Activated T-cell treated with anti-CD3 and anti-CD28 coated beads for 24 hours (primary cell): ENCODE measurements around the gene CDK14.

Experiments
- DNase-seq: peaks from one replicate; pipeline ENCODE4 v3.0.0-alpha.2; 2020; ENCODE audit warnings: low read depth

CDK14 gene

DNA sequence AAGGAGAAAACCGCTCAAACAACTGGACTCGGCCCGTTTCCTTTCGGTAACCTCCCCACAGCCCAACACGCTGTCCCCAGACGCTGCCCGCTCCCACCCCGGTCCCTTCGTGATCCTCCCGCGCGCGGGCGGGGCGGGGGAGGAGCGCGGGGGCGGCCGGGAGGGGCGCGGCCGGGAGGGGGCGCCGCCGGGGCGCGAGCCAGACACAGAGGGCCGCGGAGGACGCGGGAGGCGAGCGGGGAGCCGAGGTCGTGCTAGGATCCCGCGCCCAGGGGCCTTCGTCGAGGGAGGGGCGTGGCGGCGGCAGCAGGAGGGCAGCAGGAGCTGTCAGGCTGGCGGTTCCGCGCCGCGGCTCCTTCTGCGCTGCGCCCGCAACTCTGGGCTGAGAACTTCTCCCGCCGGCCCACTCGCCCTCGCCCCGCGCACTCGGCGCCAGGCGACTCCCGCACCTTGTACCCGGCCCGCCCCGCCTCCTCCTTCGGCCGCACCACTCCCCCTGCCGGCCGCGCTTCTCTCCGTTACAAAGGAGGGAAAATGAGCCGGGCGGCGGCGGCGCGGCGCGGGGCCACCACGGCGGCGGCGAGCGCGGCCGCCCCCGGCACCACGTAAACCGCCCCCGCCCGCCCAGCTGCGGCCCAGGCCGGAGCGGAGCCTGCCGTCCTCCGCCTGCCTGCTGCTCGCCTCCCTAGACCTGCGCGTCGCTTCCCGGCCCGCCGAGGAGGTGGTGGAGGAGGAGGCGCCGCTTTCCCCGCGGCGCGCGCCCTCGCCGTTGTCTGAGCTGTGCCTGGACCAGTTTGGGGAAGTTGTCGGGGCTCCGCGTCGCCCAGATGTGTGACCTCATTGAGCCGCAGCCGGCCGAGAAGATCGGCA, at the start of gene CDK14:
Gene CDK14, plus strand, starts transcription at position 521 of the 870 bp plus-strand sequence. Its CDS starts 307 bp downstream, at position 828.
- DNase-seq, result no peak

DNA sequence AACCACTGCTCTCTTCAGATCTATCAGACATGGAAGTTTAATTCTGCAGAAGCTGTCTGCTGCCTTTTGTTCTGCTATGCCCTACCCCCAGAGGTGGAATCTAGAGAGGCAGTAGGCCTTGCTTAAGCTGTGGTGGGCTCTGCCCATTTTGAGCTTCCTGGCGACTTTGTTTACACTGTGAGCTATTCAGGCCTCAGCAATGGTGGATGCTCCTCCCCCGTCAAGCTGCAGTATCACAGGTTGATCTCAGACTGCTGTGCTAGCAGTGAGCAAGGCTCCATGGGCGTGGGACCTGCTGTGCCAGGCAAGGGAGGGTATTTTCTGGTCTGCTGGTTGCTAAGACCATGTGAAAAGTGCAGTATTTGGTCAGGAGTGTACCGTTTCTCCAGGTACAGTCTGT, 45.1 kb upstream of the CDK14 start:
- no peak for DNase-seq

DNA sequence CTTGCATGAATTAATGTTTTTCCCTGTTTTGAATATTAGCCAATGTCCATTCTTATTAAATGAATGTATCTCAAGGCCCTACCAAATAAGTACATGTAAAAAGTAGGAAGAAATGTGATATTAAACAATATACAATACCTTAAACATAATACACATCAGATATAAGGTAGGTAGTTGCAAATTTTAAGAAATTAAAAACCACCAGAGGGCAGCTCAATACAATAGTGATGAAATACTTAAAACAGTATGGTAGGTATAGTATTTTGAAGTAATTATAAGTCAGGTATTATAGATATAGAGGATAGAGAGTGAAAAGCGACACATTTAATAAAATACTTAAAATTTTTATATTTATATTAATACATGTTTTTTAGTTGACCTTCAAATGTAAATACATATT, 43.6 kb upstream of the CDK14 start:
- no peak for DNase-seq

DNA sequence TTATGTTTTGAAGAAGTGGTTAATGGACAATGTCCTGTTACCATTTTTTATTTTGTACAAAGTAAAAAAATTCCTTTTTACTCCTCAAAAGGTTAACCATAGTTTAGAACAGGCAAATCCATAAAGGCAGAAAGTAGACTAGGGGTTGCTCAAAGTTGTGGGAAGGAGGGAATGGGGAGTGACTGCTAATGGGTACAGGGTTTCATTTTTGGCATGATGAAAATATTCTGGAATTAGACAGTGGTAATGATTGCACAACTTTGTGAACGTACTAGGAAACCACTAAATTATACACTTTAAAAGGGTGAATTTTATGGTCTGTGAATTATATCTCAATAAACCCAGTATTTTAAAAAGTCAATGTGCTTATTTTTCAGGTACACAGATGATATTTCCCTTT, 35.4 kb upstream of the CDK14 start:
- DNase-seq, result no peak

DNA sequence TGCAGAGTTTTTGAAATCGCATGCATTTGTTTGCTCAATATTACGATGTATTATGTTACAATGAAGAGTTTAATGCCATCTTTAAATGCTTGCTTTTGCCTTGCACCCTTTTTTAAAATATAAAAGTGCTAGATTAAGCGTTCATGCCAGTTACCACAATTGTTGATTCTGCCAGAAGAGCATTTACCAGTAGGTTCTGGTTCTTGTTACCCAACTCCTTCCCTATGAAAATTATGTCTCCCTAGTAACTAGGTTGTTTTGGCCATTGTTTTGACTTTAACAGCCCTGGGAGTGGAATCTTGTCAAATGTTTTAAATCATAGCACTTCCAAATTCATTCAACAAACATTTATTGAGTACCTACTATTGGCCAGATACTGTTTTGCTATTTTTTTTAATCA, 32.8 kb upstream of the CDK14 start:
- no peak for DNase-seq

DNA sequence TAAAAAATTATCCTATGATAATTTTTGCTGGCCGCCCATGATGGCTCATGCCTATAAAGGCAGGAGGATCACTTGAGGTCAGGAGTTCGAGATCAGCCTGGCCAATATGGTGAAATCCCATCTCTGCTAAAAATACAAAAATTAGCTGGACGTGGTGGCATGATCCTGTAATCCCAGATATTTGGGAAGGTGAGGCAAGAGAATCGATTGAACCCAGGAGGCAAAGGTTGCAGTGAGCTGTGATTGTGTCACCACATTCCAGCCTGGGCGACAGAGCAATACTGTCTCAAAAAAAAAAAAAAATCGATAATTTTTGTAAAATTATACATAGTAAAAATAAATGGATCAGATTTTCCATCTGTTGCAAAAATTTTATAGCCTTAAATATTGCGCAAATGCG, 31.7 kb upstream of the CDK14 start:
- no peak for DNase-seq

DNA sequence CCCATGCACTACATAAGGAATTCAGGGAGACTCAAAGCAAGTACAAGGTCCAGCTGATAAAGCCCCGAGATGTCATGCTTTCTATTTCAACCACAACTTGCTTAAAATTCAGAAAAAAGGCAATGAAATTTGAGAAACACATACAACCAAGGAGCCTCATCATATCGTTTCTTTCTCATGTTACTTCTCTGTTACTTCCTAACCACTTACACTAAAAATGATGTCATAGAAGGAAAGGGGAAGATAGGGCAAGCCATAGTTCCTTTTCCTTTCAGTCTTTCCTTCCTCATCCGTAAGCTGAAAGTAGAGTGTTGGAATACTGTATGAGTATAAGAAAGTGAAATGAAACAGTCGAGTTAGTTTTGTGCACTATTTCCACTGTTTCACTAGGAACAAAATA, 27.9 kb upstream of the CDK14 start:
- DNase-seq, result no peak

DNA sequence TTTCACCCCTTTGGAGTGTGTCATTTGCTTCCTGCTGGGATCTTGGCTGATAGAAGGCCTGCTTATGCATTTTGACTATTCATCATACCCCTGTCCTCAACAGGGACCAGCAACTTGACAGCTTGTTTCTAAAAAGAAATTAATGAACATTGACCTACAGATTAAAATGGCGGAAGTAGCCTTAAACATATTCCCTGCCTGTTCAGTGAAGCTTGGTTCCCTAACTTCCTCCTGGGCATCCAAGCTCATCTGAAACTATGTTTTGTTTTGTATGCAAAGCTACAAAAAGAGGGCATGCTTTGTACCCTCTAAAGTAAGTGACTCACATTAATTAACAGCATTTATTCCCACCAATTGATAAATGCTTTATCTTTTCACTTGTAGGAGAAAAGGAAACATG, 26.8 kb upstream of the CDK14 start:
- DNase-seq, result no peak

DNA sequence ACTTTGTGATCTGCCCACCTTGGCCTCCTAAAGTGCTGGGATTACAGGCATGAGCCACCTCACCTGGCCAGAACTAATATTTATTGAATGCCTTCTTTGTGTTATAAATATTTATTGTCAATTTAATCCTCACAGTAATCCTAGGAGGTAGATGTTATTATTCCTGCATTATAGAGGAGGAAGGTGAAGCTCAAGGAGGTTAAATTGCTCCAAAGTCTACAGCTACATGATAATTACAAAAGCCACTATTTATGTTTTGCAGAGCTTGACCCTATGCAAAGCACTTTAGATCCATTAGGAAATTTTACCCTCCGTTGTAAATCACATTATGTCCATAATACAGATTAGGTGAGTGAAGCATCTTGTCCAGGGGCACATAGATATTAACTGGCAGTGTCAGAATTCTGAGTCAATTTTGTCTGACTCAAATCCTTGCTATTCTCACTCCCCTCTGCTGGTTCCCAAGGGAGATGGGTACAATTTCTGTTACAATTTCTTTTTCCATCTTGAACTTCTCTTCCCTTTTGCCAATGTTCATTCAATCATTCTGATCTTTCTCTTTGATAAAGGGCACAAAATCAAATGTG, 25.7 kb upstream of the CDK14 start:
- DNase-seq, result no peak

DNA sequence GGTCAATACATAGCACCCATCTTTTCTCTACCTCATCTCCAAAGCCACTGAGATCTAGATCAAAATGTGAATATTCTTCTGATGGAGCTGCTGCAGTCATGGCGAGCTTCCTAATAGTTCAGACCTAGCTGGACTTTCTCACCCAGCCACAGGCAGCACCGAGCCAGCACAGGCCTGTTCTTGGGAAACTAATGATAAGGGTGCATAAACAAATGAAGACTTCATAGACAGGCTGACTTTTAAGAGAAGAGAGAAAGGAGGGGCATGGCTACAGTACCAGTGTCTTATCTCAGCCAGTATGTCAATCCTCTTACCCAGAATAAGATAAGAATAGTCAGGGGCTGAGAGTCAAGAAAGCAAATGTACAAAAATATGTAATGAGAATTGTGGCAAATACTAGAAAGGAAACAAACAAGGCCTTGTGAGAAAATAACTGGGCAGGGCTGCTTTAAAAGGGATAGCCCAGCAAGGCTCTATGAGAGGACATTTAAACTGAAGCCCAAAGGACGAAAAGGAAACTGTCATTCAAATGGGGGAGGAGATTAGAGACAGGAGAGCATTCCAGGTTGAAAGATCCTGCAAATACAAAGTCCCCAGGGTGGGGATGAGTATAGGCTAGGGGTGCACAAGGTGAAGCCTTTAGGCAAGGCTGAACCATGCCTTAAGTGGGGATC, 21.8 kb upstream of the CDK14 start:
- DNase-seq, result no peak

DNA sequence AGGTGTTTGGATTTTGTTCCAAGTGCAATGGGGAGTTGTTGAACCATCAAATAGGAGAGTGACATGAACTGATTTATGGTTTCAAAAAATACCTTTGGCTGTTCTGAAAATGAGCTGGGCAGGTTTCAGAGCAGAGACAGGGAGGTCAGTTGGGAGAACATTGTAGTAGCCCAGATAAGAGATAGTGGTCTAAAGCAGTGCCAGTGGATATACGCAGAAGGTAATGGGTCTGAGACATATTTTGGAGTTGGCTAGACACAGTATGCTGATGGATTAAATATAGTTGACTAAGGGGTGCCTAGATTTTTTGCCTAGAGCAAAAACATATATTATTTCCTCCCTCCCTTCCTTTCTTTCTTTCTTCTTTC, 21.3 kb upstream of the CDK14 start:
- no peak for DNase-seq

DNA sequence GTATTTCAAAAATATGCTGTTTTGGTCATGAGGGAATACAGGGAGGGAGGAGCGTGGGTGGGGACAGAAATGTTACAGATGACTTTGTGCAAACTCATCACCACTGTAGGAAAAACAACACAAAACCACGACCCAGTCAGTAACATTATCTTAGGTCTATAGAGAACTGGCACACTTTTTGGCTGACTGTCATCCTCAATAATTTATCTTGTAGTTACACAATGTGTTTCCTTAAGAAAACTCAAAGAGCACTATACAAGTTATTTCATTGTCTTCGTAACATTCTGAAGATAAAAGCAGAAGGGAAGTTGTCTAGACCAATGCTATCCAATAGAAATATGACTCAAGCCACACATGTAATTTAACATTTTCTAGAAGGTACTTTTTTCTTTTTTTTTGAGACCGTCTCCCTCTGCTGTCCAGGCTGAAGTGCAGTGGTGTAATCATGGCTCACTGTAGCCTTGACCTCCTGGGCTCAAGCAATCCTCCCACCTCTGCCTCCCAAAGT, 16.9 kb upstream of the CDK14 start:
- no peak for DNase-seq

DNA sequence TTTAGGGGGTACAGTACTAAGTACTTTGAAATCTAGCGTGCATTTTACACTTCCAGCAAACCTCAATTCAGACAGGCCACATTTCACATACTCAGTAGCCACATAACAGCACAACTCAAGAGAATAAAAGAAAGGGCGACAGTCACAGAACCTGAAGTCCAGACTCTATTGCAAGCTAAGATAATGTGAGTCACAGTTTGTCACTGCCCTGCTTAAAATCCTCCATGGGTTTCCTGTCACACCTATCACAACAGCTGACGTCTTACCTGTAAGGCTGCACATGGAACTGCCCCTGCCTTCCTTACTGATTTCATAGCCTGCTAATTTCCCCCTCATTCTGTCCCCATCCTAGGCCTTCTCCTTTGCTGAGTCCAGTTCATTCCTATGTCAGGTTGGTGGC, 16.1 kb upstream of the CDK14 start:
- DNase-seq, result no peak

DNA sequence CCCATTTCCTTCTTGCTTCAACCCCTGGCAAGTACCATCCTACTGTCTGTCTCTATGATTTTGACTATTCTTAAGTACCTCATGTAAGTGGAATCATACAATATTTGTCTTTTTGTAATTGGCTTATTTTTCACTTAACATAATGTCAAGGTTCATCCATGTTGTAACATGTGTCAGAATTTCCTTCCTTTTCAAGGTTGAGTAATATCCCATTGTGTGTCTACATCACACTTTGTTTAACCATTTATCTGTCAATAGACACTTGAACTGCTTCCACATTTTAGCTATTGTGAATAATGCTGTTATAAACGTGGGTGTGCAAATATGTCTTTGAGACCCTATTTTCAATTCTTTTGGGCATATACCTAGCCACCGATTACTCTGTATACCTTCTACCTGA, 14.0 kb upstream of the CDK14 start:
- no peak for DNase-seq

DNA sequence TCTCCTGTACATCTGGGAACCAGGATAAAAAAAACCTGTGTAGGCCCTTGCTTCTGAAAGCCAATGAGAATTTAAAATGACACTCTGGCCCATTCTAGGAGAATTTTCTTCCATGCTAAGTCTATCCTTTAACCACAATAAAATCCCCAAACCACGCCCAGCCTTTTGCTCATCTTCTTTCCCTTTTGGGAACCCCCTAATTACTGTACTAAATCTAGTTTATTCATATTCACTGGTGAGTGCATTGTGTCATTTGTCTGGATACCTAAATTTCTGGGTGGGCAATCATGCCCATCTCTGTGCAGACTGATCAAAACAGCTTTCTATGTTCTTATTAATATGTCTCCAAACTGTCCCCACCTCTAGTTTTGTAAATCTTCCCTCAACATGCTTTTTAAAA, 11.7 kb upstream of the CDK14 start:
- no peak for DNase-seq

DNA sequence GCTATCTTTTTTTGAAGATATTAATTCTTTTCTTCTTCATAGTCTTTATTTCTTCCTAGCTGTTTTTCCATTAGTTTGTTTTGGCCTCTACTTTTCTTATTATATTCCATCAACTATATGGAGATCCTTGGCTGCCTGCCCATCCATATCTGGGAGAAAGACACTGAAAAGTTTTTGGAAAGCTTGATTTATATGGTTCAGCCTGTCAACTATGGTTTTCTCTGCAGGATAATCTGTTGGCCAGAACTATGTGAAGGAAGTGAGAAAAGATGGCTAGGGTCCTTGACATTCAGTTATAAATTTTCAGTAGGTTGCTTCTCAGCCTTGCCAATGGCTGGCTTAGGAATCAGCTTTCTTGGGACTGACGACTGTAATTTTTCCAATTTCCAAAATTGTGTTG, 10.0 kb upstream of the CDK14 start:
- DNase-seq, result no peak

DNA sequence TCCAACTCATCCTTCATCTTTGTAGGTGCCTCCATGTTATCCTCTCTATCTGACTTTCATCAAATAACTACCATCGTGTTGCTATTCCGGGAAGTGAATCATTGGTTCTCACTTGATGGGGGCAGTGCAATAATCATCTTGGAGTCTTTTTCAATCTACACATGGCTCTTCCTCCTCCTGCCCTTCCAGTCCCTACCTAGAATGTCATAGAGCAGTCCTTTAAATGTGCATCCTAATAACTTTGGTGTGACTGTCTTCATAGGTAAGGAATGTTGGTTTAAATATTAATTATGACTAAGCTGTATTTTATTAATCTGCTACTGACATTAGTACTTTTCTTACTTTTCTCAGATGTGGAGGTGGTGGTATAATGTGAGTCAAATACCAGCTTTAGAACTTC, 8.4 kb upstream of the CDK14 start:
- DNase-seq, result no peak

DNA sequence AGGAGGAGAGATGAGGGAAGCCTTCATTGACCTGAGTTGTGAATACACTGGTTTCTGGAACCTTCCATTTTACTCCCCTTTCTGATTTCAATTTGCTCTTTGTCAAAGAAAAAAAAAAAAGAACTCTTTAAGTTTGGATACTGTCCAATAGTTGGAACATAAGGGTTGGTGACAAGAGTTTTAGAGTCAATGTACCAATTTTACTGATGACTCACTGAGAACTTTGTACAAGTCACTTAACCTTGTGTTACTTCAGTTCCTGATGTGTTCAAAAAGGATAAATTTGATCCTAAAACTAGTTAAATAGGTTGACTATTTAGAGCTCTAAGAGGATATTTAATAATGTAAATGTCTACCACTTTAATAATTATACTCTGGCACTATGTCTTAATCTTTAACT, 4.1 kb upstream of the CDK14 start:
- DNase-seq, result no peak

DNA sequence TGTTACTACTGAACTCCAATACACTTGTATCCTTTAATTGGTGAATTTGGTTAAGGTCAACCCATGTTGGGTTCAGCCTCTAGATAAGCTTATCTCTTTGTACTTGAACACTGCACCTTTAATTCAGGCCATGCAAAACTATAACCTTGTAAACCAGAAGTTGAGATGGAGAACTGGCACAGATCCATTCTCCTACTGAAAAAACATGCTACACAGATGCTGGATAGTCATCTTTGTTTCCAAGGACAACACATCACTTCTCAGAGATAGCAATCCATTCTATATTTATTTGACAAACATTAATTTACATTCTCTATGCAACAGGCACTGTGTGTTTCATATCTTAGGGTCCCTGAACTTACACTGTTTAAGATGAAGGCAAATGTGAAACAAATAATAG, 2.9 kb upstream of the CDK14 start:
- DNase-seq, result no peak

DNA sequence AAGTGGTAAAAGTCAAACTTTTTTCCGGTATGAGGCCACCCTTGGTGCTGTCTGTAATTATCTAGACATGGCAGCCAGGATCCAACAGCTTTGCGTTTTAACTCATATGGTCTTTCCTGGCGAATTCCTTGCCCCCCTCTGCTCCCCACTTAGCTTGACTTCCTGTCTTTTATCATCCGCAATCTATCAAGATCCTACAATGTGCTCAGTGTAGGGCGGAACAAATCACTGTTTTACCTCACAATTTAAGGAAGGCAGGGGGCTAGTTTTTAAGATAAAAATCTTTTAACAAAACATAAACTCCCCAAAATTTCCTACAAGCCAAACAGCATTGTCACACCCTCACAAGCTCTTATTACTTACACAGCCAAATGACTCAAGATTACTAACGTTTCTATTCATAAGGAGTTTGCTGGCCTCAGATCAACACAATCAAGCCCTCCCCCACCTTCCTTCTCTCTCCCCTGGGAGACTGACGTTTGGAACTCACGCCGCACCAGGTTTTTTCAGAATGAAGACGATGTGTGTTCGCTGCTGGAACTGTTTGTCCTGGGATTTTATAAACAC, 1.3 kb upstream of the CDK14 start:
- DNase-seq, result no peak

DNA sequence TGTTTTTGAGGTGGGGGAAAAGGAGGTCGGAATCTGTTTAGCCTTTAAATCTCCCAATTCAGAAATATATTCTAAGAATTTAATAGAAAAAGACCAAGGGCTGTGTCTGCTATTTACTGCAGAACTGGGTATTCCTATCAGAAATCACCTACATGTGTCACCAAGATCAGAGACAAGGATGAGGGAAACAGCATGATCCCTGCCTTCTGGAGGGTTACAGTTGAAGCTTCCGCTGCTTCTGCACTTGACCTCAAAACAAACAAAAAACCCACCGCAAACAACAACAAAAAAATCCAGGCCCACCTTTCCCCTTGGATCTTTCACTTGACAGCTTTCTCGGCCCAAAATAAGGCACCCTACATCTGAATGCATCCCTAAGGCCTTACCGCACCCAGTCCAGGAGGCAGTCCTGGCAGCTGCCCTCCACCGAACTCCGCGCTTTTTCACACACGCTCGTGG, 750 bp upstream of the CDK14 start:
- DNase-seq, result no peak

DNA sequence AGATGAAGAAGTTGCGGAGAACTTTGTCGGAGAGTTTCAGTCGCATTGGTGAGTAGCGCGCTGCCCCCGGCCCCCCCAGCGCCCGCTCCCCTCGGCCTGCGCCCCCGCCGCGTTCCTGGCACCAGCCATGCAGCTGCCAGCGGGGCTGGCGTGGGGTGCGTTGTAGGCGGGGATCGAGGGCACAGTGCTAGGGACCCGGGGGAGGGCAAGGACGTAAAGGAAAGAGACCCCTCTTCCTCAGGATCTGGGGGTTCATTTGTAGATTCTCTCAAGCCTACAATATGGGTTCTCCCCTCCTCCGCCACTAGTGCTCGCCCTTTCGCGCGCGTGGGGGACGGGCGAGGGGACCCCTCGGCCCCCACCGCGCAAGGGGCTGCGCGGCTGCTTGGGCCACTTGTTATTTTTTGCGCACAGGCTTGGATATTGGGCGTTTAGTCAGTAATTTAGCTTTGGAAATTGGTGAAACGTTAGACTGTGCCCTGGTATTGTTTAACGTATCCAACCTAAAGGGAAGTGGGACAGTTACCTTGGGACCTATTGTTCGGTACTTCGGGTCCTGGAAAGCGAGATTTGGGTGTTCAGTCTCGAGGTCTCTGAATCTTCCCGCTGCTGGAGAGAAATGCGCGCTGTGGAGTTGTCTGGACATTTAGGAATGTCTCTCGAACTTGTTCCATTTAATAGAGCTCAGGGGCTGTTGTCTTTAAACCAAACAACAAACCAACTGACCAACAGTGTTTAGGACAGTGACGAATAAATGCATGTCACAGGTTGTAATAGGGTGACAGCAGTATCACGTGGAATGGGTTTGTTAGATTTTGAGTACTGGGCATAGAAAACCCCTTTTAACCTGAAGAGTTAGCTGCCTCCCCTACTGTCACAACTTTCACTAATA, 796 bp downstream of the CDK14 start:
- no peak for DNase-seq
